Measurements from ENCODE around the gene XPNPEP3. TPM values are rescaled to one million over a fixed set of nuclear protein-coding genes. Genes with fewer than 3 reads are reported as not detected.

Gene XPNPEP3
- total RNA-seq (ENCODE audit: low replicate concordance), result 10.4 and 17.4 TPM in 2 replicates

DNA sequence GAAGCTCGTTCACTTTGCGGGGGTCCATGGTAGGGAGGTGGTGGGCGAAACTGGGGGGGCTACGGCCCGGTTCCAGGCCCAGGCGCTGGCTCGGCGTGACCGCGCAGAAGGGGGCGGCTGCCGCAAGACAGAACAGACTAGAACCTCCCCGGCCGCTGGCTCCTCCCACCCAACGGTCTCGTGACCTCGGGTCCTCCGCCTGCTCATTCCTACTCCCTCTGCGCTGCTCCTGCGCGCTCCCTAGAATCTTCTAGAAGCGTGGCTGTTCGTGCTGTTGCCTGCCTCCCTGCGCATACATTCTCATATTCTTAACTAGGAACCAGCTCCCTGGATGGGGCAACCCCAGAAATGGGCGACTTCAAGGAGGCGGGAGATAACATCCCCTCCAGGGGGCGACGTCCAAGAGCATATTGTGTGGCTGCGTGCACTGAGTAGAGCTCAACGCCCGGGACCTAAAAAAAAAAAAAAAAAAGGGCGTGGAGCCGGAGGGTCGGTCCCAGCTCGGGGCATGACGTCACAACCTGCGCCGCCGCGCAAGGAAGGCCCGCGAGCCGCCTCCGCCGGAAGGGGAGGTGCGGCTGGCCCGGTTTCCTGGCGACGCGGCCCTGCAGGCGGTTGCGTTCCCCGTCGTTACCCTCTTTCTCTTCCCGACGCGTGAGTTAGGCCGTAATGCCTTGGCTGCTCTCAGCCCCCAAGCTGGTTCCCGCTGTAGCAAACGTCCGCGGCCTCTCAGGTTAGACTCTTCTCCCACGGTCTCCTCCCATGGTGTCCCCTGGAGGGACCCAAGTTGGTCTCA lies at the start of gene XPNPEP3, which contains the start of gene ST13:
XPNPEP3 (plus strand) TSS at position 636 of the 796 bp plus-strand sequence; CDS start at position 670, 34 bp downstream.
ST13 (minus strand) TSS at position 127 of the 796 bp plus-strand sequence; CDS start at position 28, 99 bp downstream.
- H3K4me3 ChIP-seq (ENCODE audit: low read depth, low read length), result peak within 1 kb of the TSS; percentile 99
- TF ChIP-seq, protein P1, sequence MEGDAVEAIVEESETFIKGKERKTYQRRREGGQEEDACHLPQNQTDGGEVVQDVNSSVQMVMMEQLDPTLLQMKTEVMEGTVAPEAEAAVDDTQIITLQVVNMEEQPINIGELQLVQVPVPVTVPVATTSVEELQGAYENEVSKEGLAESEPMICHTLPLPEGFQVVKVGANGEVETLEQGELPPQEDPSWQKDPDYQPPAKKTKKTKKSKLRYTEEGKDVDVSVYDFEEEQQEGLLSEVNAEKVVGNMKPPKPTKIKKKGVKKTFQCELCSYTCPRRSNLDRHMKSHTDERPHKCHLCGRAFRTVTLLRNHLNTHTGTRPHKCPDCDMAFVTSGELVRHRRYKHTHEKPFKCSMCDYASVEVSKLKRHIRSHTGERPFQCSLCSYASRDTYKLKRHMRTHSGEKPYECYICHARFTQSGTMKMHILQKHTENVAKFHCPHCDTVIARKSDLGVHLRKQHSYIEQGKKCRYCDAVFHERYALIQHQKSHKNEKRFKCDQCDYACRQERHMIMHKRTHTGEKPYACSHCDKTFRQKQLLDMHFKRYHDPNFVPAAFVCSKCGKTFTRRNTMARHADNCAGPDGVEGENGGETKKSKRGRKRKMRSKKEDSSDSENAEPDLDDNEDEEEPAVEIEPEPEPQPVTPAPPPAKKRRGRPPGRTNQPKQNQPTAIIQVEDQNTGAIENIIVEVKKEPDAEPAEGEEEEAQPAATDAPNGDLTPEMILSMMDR (IDR thresholded peaks at IDR 0.05; ENCODE audit: insufficient read depth, low read length), result peak; percentile 25
- DNase-seq (ENCODE audit: low read depth), result peak; percentile 97

DNA sequence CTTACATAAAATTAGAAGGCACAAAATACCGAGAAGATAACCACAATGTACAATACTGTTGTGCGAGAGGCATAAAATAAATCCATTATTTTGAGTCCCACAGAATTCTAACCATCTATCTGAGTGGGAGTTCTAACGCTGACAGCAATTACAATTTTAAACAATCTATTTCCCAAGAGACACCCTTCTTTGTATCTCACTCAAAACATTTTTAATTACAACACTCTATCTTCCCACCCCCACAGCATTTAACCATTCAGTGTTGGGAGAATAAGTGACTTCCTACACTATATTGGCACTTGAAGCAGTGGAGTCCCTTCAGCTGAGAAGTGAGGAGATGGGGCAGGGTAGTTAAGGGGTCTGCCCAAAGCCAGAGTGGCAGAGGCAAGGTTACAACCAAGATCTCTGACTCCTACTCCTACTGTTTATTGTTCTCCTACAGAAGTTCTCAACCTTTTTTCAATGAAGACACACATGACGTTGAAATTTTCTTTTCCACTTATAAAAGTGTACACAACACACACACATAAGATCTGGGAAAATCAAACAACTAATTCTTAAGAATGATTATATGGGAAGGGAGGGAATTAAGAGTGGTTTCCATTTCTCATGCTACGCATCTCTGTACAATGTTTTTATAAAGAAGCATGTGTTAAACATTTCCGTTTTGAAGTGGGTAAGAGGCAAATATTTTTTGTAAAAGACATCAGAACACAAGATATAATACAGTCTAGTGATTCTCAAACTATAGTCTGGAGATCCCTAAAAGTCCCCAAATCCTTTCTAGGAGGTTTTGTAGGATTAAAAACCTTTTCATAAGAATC lies 48.7 kb upstream of the XPNPEP3 start:
- no peak overlapping the region for H3K4me3 ChIP-seq (ENCODE audit: low read depth, low read length)
- DNase-seq (ENCODE audit: low read depth), result peak; percentile 6
- TF ChIP-seq, protein P1 (IDR thresholded peaks at IDR 0.05; ENCODE audit: insufficient read depth, low read length), result no peak

DNA sequence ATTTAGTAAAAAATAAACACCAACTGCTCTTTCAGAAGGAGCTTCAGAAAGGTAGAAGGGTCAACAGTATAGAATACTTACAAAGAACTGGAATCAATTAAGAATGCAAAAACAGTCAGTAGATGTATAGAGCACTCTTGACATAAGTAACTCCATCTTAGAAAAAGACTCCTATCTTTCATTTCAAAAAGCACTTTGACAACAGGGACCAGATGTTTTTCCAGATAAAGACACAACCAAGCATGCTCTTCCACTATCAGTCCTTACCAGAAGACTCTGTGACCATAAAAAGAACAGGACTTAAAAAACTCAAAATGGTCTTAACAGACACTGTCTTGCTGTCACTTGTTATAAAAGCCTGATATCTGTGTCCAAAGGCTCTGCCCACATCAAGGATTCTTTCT lies 43.0 kb upstream of the XPNPEP3 start:
- H3K4me3 ChIP-seq (ENCODE audit: low read depth, low read length), result no peak overlapping the region
- no peak for DNase-seq (ENCODE audit: low read depth)
- TF ChIP-seq, protein P1 (IDR thresholded peaks at IDR 0.05; ENCODE audit: insufficient read depth, low read length), result no peak

DNA sequence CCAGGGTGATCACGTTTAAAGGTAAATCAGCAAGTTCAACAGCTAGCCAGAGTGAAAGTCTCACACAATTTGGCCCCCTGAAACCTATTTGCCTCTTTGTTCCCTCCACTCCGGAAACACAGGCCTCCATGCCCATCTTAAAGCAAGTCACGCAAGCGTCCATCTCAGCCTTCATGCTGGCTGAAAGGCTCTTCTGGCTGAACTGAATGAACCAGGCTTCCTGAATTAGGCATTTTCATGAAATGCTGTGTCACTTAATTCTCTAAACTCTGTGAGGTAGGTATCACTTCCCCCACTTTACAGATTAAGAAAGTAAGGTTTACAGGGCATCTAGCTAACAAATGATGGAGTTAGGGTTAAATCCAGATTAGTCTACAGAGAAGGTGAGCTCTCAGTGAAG lies 39.2 kb upstream of the XPNPEP3 start:
- TF ChIP-seq, protein P1 (IDR thresholded peaks at IDR 0.05; ENCODE audit: insufficient read depth, low read length), result no peak
- H3K4me3 ChIP-seq (ENCODE audit: low read depth, low read length), result peak overlapping the region; percentile 83
- no peak for DNase-seq (ENCODE audit: low read depth)

DNA sequence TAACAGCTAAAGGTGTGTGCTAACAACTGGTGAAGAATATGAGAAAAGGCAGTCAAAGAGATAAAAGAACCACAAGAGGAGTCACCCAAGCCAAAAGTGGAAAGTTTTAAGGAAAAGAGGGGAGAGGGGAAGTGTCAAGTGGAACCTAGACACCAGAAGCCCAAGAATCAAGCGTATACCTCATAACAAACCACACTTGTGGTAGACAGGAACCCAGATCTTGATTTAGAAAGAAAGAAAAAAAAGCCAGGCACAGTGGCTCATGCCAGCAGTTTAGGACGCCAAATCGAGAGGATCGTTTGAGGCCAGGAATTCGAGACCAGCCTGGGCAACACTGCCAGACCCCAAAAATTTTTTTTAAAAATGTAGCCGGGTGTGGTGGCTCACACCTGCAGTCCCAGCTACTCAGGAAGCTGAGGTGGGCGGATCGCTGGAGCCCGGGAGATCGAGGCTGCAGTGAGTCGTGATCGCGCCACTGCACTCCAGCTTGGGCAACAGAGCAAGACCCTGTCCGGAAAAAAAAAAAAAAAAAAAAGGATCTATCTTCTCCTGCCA lies 38.7 kb upstream of the XPNPEP3 start:
- peak; percentile 5 for DNase-seq (ENCODE audit: low read depth)
- H3K4me3 ChIP-seq (ENCODE audit: low read depth, low read length), result peak overlapping the region; percentile 83
- TF ChIP-seq, protein P1 (IDR thresholded peaks at IDR 0.05; ENCODE audit: insufficient read depth, low read length), result no peak

DNA sequence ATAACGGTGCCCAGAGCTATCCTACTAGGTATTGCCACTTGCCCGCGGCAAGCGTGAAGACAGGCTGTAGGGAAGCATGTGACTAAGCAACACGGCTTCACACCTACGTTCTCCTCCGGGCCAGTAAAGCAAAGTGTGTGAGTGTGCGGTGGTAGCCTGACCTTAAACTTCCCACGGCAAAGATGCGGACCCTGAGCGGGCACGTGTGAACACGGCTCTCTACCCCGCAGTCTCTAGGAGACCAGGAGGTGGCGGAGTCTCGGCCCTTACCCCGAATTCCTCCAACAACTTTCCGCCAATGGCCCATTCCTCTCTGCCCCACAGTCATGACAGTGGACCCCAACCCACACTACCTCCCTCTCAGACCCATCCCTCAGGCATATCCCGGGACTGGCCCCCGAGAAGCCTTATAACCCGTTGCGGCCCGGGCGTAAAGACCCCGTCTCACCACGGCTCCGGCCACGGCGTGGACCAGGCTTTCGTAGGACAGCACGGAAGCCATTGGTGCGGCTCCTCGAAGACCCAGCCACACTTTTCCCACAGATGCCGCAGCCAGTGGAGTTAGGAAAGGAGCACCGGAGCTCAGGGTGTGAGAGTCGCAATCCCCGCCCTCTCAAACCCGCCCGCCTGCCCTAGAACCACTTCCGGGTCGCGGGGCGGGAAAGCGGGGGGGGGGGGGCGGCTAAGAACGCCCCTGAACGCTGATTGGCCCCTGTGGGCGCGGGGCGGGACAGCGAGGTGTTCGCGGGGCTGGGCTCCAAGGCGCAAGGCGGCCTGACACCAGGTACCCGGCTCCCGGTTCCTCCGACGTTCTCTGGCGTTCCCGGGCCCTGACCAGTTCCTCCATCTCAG lies 38.0 kb upstream of the XPNPEP3 start, which contains the start of gene SLC25A17:
SLC25A17 (minus strand) TSS at position 600 of the 852 bp plus-strand sequence; CDS start at position 502, 98 bp downstream.
- peak; percentile 67 for DNase-seq (ENCODE audit: low read depth)
- H3K4me3 ChIP-seq (ENCODE audit: low read depth, low read length), result peak within 1 kb of the TSS; percentile 83
- TF ChIP-seq, protein P1 (IDR thresholded peaks at IDR 0.05; ENCODE audit: insufficient read depth, low read length), result peak; percentile 64

Data from fibroblast of the aortic adventitia (primary cell).